ENCODE measurements around the gene TAX1BP1. TPM values are rescaled to one million over a fixed set of nuclear protein-coding genes. Genes with fewer than 3 reads are reported as not detected.

TAX1BP1 gene
- total RNA-seq, 1 experiment from 2014 or later = 69.9 TPM

DNA sequence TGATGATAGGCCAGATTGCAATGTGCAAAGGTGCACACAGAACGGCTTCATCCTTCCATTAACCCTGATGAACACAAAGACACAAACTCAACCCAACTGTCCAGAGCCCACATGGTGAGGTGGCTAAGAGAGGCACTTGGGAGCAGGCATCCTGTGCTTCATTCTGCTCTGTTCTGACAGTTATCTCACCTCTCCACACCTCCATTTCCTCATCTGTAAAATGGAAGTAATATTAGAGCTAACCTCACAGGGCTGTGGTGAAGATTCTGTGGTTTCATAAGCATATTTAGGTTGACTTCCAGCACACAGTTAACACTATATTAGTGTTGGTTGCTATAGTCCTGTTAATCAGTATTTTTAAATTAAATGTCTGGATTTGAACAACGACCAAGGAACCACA is 126.3 kb downstream of the TAX1BP1 start:
- Mint-ChIP-seq H3K27me3 (ENCODE audit: low read depth) (no peaks in the 10 kb centered on the region), H3K4me3 (no peak overlapping the region), H3K36me3 (no peaks in the 10 kb centered on the region), H3K27ac (no peak overlapping the region), H3K9me3 (no peaks in the 10 kb centered on the region), H3K4me1 (peaks cover 25% of the 10 kb centered on the region)
- ChIA-PET POLR2A (no interaction called here), CTCF (no interaction called here)
- no peak for DNase-seq (ENCODE audit: low spot score)
- TF ChIP-seq, protein P1, sequence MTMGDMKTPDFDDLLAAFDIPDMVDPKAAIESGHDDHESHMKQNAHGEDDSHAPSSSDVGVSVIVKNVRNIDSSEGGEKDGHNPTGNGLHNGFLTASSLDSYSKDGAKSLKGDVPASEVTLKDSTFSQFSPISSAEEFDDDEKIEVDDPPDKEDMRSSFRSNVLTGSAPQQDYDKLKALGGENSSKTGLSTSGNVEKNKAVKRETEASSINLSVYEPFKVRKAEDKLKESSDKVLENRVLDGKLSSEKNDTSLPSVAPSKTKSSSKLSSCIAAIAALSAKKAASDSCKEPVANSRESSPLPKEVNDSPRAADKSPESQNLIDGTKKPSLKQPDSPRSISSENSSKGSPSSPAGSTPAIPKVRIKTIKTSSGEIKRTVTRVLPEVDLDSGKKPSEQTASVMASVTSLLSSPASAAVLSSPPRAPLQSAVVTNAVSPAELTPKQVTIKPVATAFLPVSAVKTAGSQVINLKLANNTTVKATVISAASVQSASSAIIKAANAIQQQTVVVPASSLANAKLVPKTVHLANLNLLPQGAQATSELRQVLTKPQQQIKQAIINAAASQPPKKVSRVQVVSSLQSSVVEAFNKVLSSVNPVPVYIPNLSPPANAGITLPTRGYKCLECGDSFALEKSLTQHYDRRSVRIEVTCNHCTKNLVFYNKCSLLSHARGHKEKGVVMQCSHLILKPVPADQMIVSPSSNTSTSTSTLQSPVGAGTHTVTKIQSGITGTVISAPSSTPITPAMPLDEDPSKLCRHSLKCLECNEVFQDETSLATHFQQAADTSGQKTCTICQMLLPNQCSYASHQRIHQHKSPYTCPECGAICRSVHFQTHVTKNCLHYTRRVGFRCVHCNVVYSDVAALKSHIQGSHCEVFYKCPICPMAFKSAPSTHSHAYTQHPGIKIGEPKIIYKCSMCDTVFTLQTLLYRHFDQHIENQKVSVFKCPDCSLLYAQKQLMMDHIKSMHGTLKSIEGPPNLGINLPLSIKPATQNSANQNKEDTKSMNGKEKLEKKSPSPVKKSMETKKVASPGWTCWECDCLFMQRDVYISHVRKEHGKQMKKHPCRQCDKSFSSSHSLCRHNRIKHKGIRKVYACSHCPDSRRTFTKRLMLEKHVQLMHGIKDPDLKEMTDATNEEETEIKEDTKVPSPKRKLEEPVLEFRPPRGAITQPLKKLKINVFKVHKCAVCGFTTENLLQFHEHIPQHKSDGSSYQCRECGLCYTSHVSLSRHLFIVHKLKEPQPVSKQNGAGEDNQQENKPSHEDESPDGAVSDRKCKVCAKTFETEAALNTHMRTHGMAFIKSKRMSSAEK (CRISPR knock-in tag; IDR thresholded peaks at IDR 0.05; ENCODE audit: borderline replicate concordance) = no peak
- TF ChIP-seq ELF4 (CRISPR knock-in tag; IDR thresholded peaks at IDR 0.05; ENCODE audit: low read depth) (no peak), ZBTB21 (CRISPR knock-in tag; IDR thresholded peaks at IDR 0.05; ENCODE audit: borderline replicate concordance) (no peak), ZNF121 (CRISPR knock-in tag; IDR thresholded peaks at IDR 0.05) (no peak)
- TF ChIP-seq, protein P2, sequence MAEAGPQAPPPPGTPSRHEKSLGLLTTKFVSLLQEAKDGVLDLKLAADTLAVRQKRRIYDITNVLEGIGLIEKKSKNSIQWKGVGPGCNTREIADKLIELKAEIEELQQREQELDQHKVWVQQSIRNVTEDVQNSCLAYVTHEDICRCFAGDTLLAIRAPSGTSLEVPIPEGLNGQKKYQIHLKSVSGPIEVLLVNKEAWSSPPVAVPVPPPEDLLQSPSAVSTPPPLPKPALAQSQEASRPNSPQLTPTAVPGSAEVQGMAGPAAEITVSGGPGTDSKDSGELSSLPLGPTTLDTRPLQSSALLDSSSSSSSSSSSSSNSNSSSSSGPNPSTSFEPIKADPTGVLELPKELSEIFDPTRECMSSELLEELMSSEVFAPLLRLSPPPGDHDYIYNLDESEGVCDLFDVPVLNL (CRISPR knock-in tag; IDR thresholded peaks at IDR 0.05; ENCODE audit: borderline replicate concordance, low read depth) = no peak
- TF ChIP-seq, protein P3, sequence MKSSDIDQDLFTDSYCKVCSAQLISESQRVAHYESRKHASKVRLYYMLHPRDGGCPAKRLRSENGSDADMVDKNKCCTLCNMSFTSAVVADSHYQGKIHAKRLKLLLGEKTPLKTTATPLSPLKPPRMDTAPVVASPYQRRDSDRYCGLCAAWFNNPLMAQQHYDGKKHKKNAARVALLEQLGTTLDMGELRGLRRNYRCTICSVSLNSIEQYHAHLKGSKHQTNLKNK (CRISPR knock-in tag; IDR thresholded peaks at IDR 0.05) = no peak
- no peak for ATAC-seq

DNA sequence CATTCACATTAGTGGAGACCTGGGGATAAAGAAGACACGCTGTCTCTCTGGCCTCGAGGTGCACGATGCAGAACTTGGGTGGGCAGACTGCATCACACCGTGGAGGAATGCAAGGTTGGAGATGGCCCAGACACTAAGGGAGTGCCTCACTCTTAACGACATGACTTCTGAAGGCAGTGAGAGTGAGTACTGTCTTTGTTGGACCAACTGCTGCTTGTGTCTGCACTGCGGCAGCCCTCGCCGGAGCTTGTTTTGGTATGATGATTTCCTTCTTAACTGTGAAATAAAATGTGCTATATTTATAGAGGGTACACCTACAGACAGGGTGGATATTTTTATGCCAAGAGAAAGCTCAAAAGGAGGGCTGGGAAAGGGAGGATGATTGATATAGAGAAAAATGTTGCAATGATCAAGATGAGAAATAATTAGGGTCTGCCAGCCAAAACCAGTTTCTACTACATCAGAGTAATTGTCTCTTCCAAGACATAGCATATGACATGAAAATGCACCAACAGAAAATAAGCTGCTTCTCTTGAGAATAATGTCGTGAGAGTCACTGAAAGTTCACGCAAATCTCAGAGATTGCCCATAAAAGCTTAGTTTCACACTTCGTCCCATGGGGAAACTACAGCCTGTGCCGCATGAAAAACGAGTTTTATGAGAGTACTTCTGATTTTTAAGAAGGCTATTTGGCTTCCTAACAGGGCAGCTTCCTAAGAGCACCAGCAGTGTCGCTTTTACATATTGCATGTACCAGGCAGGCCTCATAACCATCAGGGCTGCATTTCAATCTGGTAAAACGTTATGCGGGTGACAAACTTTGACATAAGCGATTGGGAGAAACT is 127.1 kb downstream of the TAX1BP1 start:
- ChIA-PET POLR2A (no interaction called here), CTCF (no interaction called here)
- Mint-ChIP-seq H3K27ac (peak overlapping the region; percentile 65; the same call in 1 of the 2 replicates), H3K9me3 (no peaks in the 10 kb centered on the region), H3K4me3 (no peak overlapping the region), H3K27me3 (ENCODE audit: low read depth) (no peaks in the 10 kb centered on the region), H3K4me1 (peaks cover 31% of the 10 kb centered on the region), H3K36me3 (no peaks in the 10 kb centered on the region)
- no peak for DNase-seq (ENCODE audit: low spot score)
- ATAC-seq = no peak
- TF ChIP-seq, protein P4, sequence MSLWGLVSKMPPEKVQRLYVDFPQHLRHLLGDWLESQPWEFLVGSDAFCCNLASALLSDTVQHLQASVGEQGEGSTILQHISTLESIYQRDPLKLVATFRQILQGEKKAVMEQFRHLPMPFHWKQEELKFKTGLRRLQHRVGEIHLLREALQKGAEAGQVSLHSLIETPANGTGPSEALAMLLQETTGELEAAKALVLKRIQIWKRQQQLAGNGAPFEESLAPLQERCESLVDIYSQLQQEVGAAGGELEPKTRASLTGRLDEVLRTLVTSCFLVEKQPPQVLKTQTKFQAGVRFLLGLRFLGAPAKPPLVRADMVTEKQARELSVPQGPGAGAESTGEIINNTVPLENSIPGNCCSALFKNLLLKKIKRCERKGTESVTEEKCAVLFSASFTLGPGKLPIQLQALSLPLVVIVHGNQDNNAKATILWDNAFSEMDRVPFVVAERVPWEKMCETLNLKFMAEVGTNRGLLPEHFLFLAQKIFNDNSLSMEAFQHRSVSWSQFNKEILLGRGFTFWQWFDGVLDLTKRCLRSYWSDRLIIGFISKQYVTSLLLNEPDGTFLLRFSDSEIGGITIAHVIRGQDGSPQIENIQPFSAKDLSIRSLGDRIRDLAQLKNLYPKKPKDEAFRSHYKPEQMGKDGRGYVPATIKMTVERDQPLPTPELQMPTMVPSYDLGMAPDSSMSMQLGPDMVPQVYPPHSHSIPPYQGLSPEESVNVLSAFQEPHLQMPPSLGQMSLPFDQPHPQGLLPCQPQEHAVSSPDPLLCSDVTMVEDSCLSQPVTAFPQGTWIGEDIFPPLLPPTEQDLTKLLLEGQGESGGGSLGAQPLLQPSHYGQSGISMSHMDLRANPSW (CRISPR knock-in tag; conservative IDR thresholded peaks at IDR 0.05; ENCODE audit: low read depth) = no peak
- TF ChIP-seq FOXP1 (CRISPR knock-in tag; IDR thresholded peaks at IDR 0.05; ENCODE audit: borderline replicate concordance) = no peak
- no peak for TF ChIP-seq JAZF1 (CRISPR knock-in tag; IDR thresholded peaks at IDR 0.05)
- no peak for TF ChIP-seq GRHL2 (CRISPR knock-in tag; IDR thresholded peaks at IDR 0.05; ENCODE audit: insufficient replicate concordance, severe bottlenecking)
- TF ChIP-seq, protein P5, sequence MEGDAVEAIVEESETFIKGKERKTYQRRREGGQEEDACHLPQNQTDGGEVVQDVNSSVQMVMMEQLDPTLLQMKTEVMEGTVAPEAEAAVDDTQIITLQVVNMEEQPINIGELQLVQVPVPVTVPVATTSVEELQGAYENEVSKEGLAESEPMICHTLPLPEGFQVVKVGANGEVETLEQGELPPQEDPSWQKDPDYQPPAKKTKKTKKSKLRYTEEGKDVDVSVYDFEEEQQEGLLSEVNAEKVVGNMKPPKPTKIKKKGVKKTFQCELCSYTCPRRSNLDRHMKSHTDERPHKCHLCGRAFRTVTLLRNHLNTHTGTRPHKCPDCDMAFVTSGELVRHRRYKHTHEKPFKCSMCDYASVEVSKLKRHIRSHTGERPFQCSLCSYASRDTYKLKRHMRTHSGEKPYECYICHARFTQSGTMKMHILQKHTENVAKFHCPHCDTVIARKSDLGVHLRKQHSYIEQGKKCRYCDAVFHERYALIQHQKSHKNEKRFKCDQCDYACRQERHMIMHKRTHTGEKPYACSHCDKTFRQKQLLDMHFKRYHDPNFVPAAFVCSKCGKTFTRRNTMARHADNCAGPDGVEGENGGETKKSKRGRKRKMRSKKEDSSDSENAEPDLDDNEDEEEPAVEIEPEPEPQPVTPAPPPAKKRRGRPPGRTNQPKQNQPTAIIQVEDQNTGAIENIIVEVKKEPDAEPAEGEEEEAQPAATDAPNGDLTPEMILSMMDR (IDR thresholded peaks at IDR 0.05) = no peak
- TF ChIP-seq, protein P6, sequence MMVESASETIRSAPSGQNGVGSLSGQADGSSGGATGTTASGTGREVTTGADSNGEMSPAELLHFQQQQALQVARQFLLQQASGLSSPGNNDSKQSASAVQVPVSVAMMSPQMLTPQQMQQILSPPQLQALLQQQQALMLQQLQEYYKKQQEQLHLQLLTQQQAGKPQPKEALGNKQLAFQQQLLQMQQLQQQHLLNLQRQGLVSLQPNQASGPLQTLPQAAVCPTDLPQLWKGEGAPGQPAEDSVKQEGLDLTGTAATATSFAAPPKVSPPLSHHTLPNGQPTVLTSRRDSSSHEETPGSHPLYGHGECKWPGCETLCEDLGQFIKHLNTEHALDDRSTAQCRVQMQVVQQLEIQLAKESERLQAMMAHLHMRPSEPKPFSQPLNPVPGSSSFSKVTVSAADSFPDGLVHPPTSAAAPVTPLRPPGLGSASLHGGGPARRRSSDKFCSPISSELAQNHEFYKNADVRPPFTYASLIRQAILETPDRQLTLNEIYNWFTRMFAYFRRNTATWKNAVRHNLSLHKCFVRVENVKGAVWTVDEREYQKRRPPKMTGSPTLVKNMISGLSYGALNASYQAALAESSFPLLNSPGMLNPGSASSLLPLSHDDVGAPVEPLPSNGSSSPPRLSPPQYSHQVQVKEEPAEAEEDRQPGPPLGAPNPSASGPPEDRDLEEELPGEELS (CRISPR knock-in tag; IDR thresholded peaks at IDR 0.05) = no peak
- TF ChIP-seq SMAD4 (CRISPR knock-in tag; IDR thresholded peaks at IDR 0.05) = no peak
- TF ChIP-seq, protein P7, sequence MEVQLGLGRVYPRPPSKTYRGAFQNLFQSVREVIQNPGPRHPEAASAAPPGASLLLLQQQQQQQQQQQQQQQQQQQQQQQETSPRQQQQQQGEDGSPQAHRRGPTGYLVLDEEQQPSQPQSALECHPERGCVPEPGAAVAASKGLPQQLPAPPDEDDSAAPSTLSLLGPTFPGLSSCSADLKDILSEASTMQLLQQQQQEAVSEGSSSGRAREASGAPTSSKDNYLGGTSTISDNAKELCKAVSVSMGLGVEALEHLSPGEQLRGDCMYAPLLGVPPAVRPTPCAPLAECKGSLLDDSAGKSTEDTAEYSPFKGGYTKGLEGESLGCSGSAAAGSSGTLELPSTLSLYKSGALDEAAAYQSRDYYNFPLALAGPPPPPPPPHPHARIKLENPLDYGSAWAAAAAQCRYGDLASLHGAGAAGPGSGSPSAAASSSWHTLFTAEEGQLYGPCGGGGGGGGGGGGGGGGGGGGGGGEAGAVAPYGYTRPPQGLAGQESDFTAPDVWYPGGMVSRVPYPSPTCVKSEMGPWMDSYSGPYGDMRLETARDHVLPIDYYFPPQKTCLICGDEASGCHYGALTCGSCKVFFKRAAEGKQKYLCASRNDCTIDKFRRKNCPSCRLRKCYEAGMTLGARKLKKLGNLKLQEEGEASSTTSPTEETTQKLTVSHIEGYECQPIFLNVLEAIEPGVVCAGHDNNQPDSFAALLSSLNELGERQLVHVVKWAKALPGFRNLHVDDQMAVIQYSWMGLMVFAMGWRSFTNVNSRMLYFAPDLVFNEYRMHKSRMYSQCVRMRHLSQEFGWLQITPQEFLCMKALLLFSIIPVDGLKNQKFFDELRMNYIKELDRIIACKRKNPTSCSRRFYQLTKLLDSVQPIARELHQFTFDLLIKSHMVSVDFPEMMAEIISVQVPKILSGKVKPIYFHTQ (CRISPR knock-in tag; IDR thresholded peaks at IDR 0.05) = no peak
- TF ChIP-seq ZNF396 (CRISPR knock-in tag; IDR thresholded peaks at IDR 0.05; ENCODE audit: borderline replicate concordance) = no peak
- TF ChIP-seq, protein P8, sequence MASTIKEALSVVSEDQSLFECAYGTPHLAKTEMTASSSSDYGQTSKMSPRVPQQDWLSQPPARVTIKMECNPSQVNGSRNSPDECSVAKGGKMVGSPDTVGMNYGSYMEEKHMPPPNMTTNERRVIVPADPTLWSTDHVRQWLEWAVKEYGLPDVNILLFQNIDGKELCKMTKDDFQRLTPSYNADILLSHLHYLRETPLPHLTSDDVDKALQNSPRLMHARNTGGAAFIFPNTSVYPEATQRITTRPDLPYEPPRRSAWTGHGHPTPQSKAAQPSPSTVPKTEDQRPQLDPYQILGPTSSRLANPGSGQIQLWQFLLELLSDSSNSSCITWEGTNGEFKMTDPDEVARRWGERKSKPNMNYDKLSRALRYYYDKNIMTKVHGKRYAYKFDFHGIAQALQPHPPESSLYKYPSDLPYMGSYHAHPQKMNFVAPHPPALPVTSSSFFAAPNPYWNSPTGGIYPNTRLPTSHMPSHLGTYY (CRISPR knock-in tag; IDR thresholded peaks at IDR 0.05) = no peak
